ENCODE results near the gene CCL11.

Gene CCL11

DNA sequence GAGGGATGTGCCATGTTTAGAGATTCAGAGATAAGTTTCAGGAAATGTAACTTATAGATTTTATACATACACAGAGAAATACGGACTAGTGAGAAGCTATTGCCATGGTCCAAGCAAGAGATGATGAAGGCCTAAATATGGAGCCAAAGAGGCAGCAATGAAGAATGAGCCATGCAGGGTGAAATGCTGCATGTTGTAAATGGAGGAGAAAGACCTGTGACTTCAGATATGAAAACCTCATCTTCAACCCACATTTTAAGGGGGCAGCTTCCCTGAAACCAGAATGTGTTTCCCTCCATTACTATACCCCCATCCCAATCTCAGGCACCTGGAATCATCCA lies 27.6 kb upstream of the CCL11 start:
- no peak overlapping the region for H4K8ac ChIP-seq (ENCODE audit: low read depth, low read length)
- no peak overlapping the region for H2BK15ac ChIP-seq (replicated peaks; ENCODE audit: low read depth)
- H3K4me2 ChIP-seq (ENCODE audit: low read length) = no peak overlapping the region
- H3K79me1 ChIP-seq (ENCODE audit: low read length) = no peaks in the 10 kb centered on the region
- no peak overlapping the region for H3K27ac ChIP-seq (ENCODE audit: low read depth, low read length)
- H3K4me3 ChIP-seq (ENCODE audit: low read length) = no peak overlapping the region
- no peaks in the 10 kb centered on the region for H3K36me3 ChIP-seq (ENCODE audit: control insufficient read depth, insufficient read depth, low read length)
- H3K56ac ChIP-seq (ENCODE audit: low read length) = no peak overlapping the region
- H3K4ac ChIP-seq (ENCODE audit: low read depth, low read length) = no peak overlapping the region
- H3K4me1 ChIP-seq (ENCODE audit: control insufficient read depth, low read depth, low read length) = peaks cover 11% of the 10 kb centered on the region
- H2BK5ac ChIP-seq (ENCODE audit: low read length) = no peak overlapping the region
- H3K23ac ChIP-seq (ENCODE audit: low read length) = no peak overlapping the region
- no peaks in the 10 kb centered on the region for H3K79me2 ChIP-seq (ENCODE audit: control insufficient read depth, insufficient read depth, low read length)
- WGBS (ENCODE audit: extremely low coverage, insufficient coverage, low lambda C conversion rate) = no CpG with 5 or more reads among the region's 1 CpG
- H3K18ac ChIP-seq (ENCODE audit: low read length) = no peak overlapping the region
- no peak overlapping the region for H2BK120ac ChIP-seq (ENCODE audit: low read depth, low read length)
- no peak overlapping the region for H4K5ac ChIP-seq (ENCODE audit: low read length)
- H3K27me3 ChIP-seq (ENCODE audit: insufficient read depth, low read length, poor library complexity) = no peaks in the 10 kb centered on the region
- H2AK5ac ChIP-seq (ENCODE audit: low read length) = no peak overlapping the region
- no peak overlapping the region for H3K9ac ChIP-seq (ENCODE audit: low read length)
- DNase-seq = no peak

DNA sequence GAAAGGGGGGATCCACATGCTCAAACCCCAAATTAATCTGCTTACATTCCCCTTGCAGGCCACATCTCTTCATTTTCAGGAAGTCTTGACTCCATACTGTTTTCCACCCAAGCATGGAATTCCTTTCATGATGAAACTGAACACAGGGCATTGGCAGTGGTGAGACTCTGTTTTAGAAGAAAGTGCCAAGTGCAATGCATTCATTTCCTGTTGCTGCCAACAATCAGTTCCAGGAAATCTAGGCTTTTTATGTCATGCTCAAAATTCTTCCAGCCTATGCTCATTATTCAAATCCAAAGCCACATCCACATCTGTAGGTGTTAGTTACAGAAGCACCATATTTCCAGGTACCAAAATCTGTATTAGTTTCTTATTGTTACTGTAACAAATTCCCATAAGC lies 26.4 kb upstream of the CCL11 start:
- Histone ChIP-seq H3K4me1 (ENCODE audit: control insufficient read depth, low read depth, low read length) (peaks cover 11% of the 10 kb centered on the region), H3K79me1 (ENCODE audit: low read length) (no peaks in the 10 kb centered on the region), H2AK5ac (ENCODE audit: low read length) (no peak overlapping the region), H2BK120ac (ENCODE audit: low read depth, low read length) (no peak overlapping the region), H4K8ac (ENCODE audit: low read depth, low read length) (no peak overlapping the region), H2BK15ac (replicated peaks; ENCODE audit: low read depth) (no peak overlapping the region), H3K27ac (ENCODE audit: low read depth, low read length) (no peak overlapping the region), H3K36me3 (ENCODE audit: control insufficient read depth, insufficient read depth, low read length) (no peaks in the 10 kb centered on the region), H3K18ac (ENCODE audit: low read length) (no peak overlapping the region), H3K4ac (ENCODE audit: low read depth, low read length) (no peak overlapping the region), H3K4me3 (ENCODE audit: low read length) (no peak overlapping the region), H3K79me2 (ENCODE audit: control insufficient read depth, insufficient read depth, low read length) (no peaks in the 10 kb centered on the region), H3K4me2 (ENCODE audit: low read length) (no peak overlapping the region), H3K23ac (ENCODE audit: low read length) (no peak overlapping the region), H3K9ac (ENCODE audit: low read length) (no peak overlapping the region), H3K56ac (ENCODE audit: low read length) (no peak overlapping the region), H3K27me3 (ENCODE audit: insufficient read depth, low read length, poor library complexity) (no peaks in the 10 kb centered on the region), H4K5ac (ENCODE audit: low read length) (no peak overlapping the region), H2BK5ac (ENCODE audit: low read length) (no peak overlapping the region)
- no peak for DNase-seq

DNA sequence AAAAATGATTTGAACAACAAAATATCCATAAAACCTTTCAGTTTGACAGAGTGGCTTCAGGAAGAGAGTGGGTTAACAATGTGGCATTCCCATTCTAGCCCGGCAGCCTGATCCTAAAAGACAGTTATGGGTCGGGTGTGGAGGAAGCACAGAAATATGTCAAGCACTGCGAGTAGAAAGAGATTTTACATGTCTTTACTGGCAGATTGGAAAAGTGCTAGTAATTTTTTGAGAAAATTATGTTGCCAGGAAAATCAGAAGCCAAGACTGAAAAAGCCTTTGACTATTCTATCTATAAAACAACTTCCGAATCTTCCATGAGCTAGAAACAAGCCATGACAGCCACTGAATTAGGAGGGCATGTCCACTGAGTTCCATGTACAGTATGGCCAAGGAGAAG lies 24.7 kb upstream of the CCL11 start:
- Histone ChIP-seq H2AK5ac (ENCODE audit: low read length) (no peak overlapping the region), H3K4me3 (ENCODE audit: low read length) (no peak overlapping the region), H3K79me1 (ENCODE audit: low read length) (no peaks in the 10 kb centered on the region), H3K27me3 (ENCODE audit: insufficient read depth, low read length, poor library complexity) (no peaks in the 10 kb centered on the region), H3K56ac (ENCODE audit: low read length) (no peak overlapping the region), H4K5ac (ENCODE audit: low read length) (no peak overlapping the region), H3K27ac (ENCODE audit: low read depth, low read length) (no peak overlapping the region), H2BK15ac (replicated peaks; ENCODE audit: low read depth) (no peak overlapping the region), H3K36me3 (ENCODE audit: control insufficient read depth, insufficient read depth, low read length) (no peaks in the 10 kb centered on the region), H3K23ac (ENCODE audit: low read length) (no peak overlapping the region), H3K4me1 (ENCODE audit: control insufficient read depth, low read depth, low read length) (no peaks in the 10 kb centered on the region), H2BK5ac (ENCODE audit: low read length) (no peak overlapping the region), H2BK120ac (ENCODE audit: low read depth, low read length) (no peak overlapping the region), H4K8ac (ENCODE audit: low read depth, low read length) (no peak overlapping the region), H3K4ac (ENCODE audit: low read depth, low read length) (no peak overlapping the region), H3K18ac (ENCODE audit: low read length) (no peak overlapping the region), H3K9ac (ENCODE audit: low read length) (no peak overlapping the region), H3K4me2 (ENCODE audit: low read length) (no peak overlapping the region), H3K79me2 (ENCODE audit: control insufficient read depth, insufficient read depth, low read length) (no peaks in the 10 kb centered on the region)
- DNase-seq = no peak
- WGBS (ENCODE audit: extremely low coverage, insufficient coverage, low lambda C conversion rate) = no CpG with 5 or more reads among the region's 4 CpGs

DNA sequence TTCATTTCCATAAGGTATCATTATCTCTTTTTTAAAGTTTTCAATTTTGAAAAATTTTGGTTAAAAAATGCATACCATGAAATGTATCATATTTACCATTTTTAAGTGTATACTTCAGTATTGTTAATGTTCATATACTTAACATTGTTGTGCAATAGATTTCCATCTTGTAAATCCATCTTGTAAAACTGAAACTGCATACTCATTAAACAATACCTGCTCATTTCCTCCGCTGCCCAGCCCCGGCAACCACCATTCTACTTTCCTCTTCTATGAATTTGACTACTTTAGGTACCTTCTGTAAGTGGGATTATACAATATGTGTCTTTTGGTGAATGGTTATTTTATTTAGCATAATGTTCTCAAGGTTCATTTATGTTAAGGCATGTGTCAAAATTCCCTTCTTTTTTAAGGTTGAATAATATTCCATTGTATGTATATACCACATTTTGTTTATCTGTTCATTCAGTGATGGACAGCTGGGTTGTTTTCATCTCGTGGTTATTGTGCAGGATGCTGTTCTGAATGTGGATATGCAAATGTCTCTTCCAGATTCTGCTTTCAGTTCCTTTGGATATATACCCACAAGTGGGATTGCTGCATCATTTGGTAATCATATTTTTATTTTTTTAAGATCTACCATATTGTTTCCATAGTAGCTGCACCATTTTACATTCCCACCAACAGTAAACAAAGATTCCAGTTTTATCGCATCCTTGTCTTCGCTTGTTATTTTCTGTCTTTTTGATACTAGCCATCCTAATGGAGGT lies 23.8 kb upstream of the CCL11 start:
- WGBS (ENCODE audit: extremely low coverage, insufficient coverage, low lambda C conversion rate) = no CpG with 5 or more reads among the region's 5 CpGs
- H3K79me1 ChIP-seq (ENCODE audit: low read length) = no peaks in the 10 kb centered on the region
- no peak overlapping the region for H3K56ac ChIP-seq (ENCODE audit: low read length)
- no peak overlapping the region for H3K23ac ChIP-seq (ENCODE audit: low read length)
- H4K5ac ChIP-seq (ENCODE audit: low read length) = no peak overlapping the region
- H3K36me3 ChIP-seq (ENCODE audit: control insufficient read depth, insufficient read depth, low read length) = no peaks in the 10 kb centered on the region
- H3K4me1 ChIP-seq (ENCODE audit: control insufficient read depth, low read depth, low read length) = no peaks in the 10 kb centered on the region
- H4K8ac ChIP-seq (ENCODE audit: low read depth, low read length) = no peak overlapping the region
- H3K27ac ChIP-seq (ENCODE audit: low read depth, low read length) = no peak overlapping the region
- no peak overlapping the region for H3K4me3 ChIP-seq (ENCODE audit: low read length)
- no peaks in the 10 kb centered on the region for H3K79me2 ChIP-seq (ENCODE audit: control insufficient read depth, insufficient read depth, low read length)
- no peak overlapping the region for H3K18ac ChIP-seq (ENCODE audit: low read length)
- no peak overlapping the region for H3K4me2 ChIP-seq (ENCODE audit: low read length)
- no peak overlapping the region for H2BK15ac ChIP-seq (replicated peaks; ENCODE audit: low read depth)
- H2AK5ac ChIP-seq (ENCODE audit: low read length) = no peak overlapping the region
- DNase-seq = no peak
- H3K4ac ChIP-seq (ENCODE audit: low read depth, low read length) = no peak overlapping the region
- H2BK120ac ChIP-seq (ENCODE audit: low read depth, low read length) = no peak overlapping the region
- H2BK5ac ChIP-seq (ENCODE audit: low read length) = no peak overlapping the region
- no peak overlapping the region for H3K9ac ChIP-seq (ENCODE audit: low read length)
- H3K27me3 ChIP-seq (ENCODE audit: insufficient read depth, low read length, poor library complexity) = no peaks in the 10 kb centered on the region

DNA sequence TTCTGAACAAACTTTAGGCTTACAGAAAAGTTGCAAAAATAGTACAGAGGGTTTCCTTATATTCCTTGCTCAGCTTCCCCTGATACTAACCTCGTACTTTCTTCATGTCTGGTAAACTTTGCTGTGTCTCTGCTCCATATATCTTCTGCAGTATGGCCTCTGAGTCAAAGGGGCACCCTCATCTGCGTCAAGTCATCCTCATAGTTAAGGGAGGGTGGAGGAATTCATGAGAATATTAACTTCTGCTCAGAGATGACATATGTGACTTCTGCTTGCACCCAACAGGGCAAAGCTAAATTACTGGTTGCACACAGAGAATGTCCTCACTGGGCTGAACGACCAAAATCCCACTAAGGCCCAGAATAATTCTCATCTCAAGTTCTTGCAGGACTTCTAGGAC lies 19.8 kb upstream of the CCL11 start:
- Histone ChIP-seq H3K4ac (ENCODE audit: low read depth, low read length) (no peak overlapping the region), H3K18ac (ENCODE audit: low read length) (no peak overlapping the region), H2BK120ac (ENCODE audit: low read depth, low read length) (no peak overlapping the region), H3K56ac (ENCODE audit: low read length) (no peak overlapping the region), H3K23ac (ENCODE audit: low read length) (no peak overlapping the region), H4K5ac (ENCODE audit: low read length) (no peak overlapping the region), H2BK5ac (ENCODE audit: low read length) (no peak overlapping the region), H2BK15ac (replicated peaks; ENCODE audit: low read depth) (no peak overlapping the region), H3K4me1 (ENCODE audit: control insufficient read depth, low read depth, low read length) (no peaks in the 10 kb centered on the region), H3K27me3 (ENCODE audit: insufficient read depth, low read length, poor library complexity) (no peaks in the 10 kb centered on the region), H4K8ac (ENCODE audit: low read depth, low read length) (no peak overlapping the region), H3K36me3 (ENCODE audit: control insufficient read depth, insufficient read depth, low read length) (no peaks in the 10 kb centered on the region), H3K79me2 (ENCODE audit: control insufficient read depth, insufficient read depth, low read length) (no peaks in the 10 kb centered on the region), H3K4me2 (ENCODE audit: low read length) (no peak overlapping the region), H3K79me1 (ENCODE audit: low read length) (no peaks in the 10 kb centered on the region), H3K27ac (ENCODE audit: low read depth, low read length) (no peak overlapping the region), H2AK5ac (ENCODE audit: low read length) (no peak overlapping the region), H3K4me3 (ENCODE audit: low read length) (no peak overlapping the region), H3K9ac (ENCODE audit: low read length) (no peak overlapping the region)
- no peak for DNase-seq
- WGBS (ENCODE audit: extremely low coverage, insufficient coverage, low lambda C conversion rate) = no CpG with 5 or more reads among the region's 3 CpGs

DNA sequence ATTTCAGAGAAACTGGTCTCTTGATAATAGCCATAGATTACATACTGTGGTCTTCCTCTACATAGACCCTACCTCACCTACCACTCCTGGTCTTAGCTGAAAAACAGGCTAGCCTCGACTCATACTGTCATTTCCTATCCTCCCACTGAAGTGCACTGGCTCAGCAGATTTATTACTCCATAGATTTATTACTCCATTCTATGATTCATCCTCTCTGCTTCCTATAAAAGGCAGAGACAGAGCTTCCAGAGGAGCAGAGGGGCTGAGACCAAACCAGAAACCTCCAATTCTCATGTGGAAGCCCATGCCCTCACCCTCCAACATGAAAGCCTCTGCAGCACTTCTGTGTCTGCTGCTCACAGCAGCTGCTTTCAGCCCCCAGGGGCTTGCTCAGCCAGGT lies 15.6 kb upstream of the CCL11 start, which contains the start of gene CCL7:
CCL7 (plus strand) TSS at position 253 of the 400 bp plus-strand sequence; CDS start at position 323, 70 bp downstream.
- no peaks in the 10 kb centered on the region for H3K36me3 ChIP-seq (ENCODE audit: control insufficient read depth, insufficient read depth, low read length)

More for the DNA sequence above, 15.6 kb upstream of the CCL11 start, which contains the start of gene CCL7:
- Histone ChIP-seq H3K18ac (ENCODE audit: low read length) (no peak within 1 kb of the TSS), H4K5ac (ENCODE audit: low read length) (no peak within 1 kb of the TSS), H3K27me3 (ENCODE audit: insufficient read depth, low read length, poor library complexity) (no peaks in the 10 kb centered on the region), H3K4ac (ENCODE audit: low read depth, low read length) (no peak within 1 kb of the TSS), H3K23ac (ENCODE audit: low read length) (no peak within 1 kb of the TSS), H4K8ac (ENCODE audit: low read depth, low read length) (no peak within 1 kb of the TSS), H3K4me3 (ENCODE audit: low read length) (no peak within 1 kb of the TSS), H3K56ac (ENCODE audit: low read length) (no peak within 1 kb of the TSS), H3K79me1 (ENCODE audit: low read length) (no peaks in the 10 kb centered on the region), H3K4me2 (ENCODE audit: low read length) (no peak within 1 kb of the TSS), H2BK5ac (ENCODE audit: low read length) (no peak within 1 kb of the TSS), H2BK15ac (replicated peaks; ENCODE audit: low read depth) (no peak within 1 kb of the TSS), H2AK5ac (ENCODE audit: low read length) (no peak within 1 kb of the TSS), H2BK120ac (ENCODE audit: low read depth, low read length) (no peak within 1 kb of the TSS), H3K9ac (ENCODE audit: low read length) (no peak within 1 kb of the TSS), H3K27ac (ENCODE audit: low read depth, low read length) (no peak within 1 kb of the TSS), H3K4me1 (ENCODE audit: control insufficient read depth, low read depth, low read length) (no peaks in the 10 kb centered on the region), H3K79me2 (ENCODE audit: control insufficient read depth, insufficient read depth, low read length) (no peaks in the 10 kb centered on the region)
- no peak for DNase-seq
- no CpG with 5 or more reads among the region's 1 CpG for WGBS (ENCODE audit: extremely low coverage, insufficient coverage, low lambda C conversion rate)
